ENCODE measurements around the gene FNDC10.

Gene FNDC10

GRCh38 chr1:1626207-1627141 lies 26.5 kb upstream of the FNDC10 start:
- no peak for TF ChIP-seq CTCF (IDR thresholded peaks at IDR 0.05; ENCODE audit: extremely low read depth, missing control alignments)
- DNase-seq (ENCODE audit: low spot score) = no peak

GRCh38 chr1:1625824-1626206 lies 25.9 kb upstream of the FNDC10 start:
- DNase-seq (ENCODE audit: low spot score) = no peak
- TF ChIP-seq CTCF (IDR thresholded peaks at IDR 0.05; ENCODE audit: extremely low read depth, missing control alignments) = no peak

GRCh38 chr1:1625404-1625775 lies 25.5 kb upstream of the FNDC10 start:
- no peak for DNase-seq (ENCODE audit: low spot score)

GRCh38 chr1:1624443-1625403 lies 24.8 kb upstream of the FNDC10 start:
- no peak for DNase-seq (ENCODE audit: low spot score)
- TF ChIP-seq CTCF (IDR thresholded peaks at IDR 0.05; ENCODE audit: extremely low read depth, missing control alignments) = no peak

More at GRCh38 chr1:1625404-1625775, 25.5 kb upstream of the FNDC10 start:
- TF ChIP-seq CTCF (IDR thresholded peaks at IDR 0.05; ENCODE audit: extremely low read depth, missing control alignments) = no peak

- DNase-seq (ENCODE audit: low spot score) = no peak
Observed at GRCh38 chr1:1623631-1624442, 23.9 kb upstream of the FNDC10 start.

GRCh38 chr1:1623181-1623630 lies 23.3 kb upstream of the FNDC10 start:
- no peak for DNase-seq (ENCODE audit: low spot score)
- no peak for TF ChIP-seq CTCF (IDR thresholded peaks at IDR 0.05; ENCODE audit: extremely low read depth, missing control alignments)

More at GRCh38 chr1:1623631-1624442, 23.9 kb upstream of the FNDC10 start:
- no peak for TF ChIP-seq CTCF (IDR thresholded peaks at IDR 0.05; ENCODE audit: extremely low read depth, missing control alignments)

Data from GM20000 (cell line).